HG03460 (cell line): ENCODE data around the gene ESYT1.
A peak's percentile ranks its signal among the peaks of the same experiment; 100 is the strongest.
"Not testable (repeated sequence)": the region's sequence is repeated elsewhere in the genome, so short reads cannot be mapped to it uniquely, and the experiment has no call there.

Experiments used
- ATAC-seq: cut with Tn5 transposase; IDR thresholded peaks from one replicate; pipeline ENCODE4 v1.9.1; 2021; ENCODE audit not compliant: unreplicated experiment

ESYT1 gene

GRCh38 chr12:56154246-56154771 is 26.2 kb downstream of the ESYT1 start:
- ATAC-seq: no peak

- no peak for ATAC-seq
Measured at GRCh38 chr12:56154818-56155217, 26.8 kb downstream of the ESYT1 start.

GRCh38 chr12:56155256-56155845 is 27.3 kb downstream of the ESYT1 start:
- ATAC-seq: no peak

GRCh38 chr12:56156464-56157200 is 28.6 kb downstream of the ESYT1 start:
- ATAC-seq: not testable (repeated sequence)

GRCh38 chr12:56157201-56158028 is 29.3 kb downstream of the ESYT1 start:
- ATAC-seq: peak; percentile 45

GRCh38 chr12:56158029-56158925 is 30.2 kb downstream of the ESYT1 start, which contains the start of gene MYL6:
MYL6 (plus strand) TSS chr12:56158359; CDS start chr12:56158402, 43 bp downstream.
- ATAC-seq: peak; percentile 77

- no peak for ATAC-seq
Measured at GRCh38 chr12:56158926-56159461, 30.9 kb downstream of the ESYT1 start.

GRCh38 chr12:56159482-56160192 is 31.6 kb downstream of the ESYT1 start:
- no peak for ATAC-seq

- ATAC-seq: no peak
Measured at GRCh38 chr12:56160193-56160763, 32.2 kb downstream of the ESYT1 start.

- ATAC-seq: no peak
Measured at GRCh38 chr12:56160894-56161689, 33.0 kb downstream of the ESYT1 start.

- ATAC-seq: no peak
Measured at GRCh38 chr12:56161690-56162351, 33.8 kb downstream of the ESYT1 start.

- ATAC-seq: no peak
Measured at GRCh38 chr12:56162468-56163290, 34.6 kb downstream of the ESYT1 start.

- ATAC-seq: no peak
Measured at GRCh38 chr12:56163533-56164344, 35.7 kb downstream of the ESYT1 start.

GRCh38 chr12:56164345-56164729 is 36.3 kb downstream of the ESYT1 start:
- ATAC-seq: no peak

- ATAC-seq: no peak
Measured at GRCh38 chr12:56165369-56165768, 37.3 kb downstream of the ESYT1 start.

GRCh38 chr12:56169229-56169759 is 41.2 kb downstream of the ESYT1 start:
- ATAC-seq: no peak
